Measurements from ENCODE around the gene TAS2R13.

Gene TAS2R13, protein sequence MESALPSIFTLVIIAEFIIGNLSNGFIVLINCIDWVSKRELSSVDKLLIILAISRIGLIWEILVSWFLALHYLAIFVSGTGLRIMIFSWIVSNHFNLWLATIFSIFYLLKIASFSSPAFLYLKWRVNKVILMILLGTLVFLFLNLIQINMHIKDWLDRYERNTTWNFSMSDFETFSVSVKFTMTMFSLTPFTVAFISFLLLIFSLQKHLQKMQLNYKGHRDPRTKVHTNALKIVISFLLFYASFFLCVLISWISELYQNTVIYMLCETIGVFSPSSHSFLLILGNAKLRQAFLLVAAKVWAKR
- long read RNA-seq, donor 1 = 0 reads
- long read RNA-seq, donor 2 = 0 reads
- long read RNA-seq, donor 3 = 0 reads
- long read RNA-seq, donor 4 = 0 reads
- long read RNA-seq, donor 5 = 0 reads
- long read RNA-seq, donor 6 = 0 reads
- long read RNA-seq, donor 7 = 0 reads
- long read RNA-seq, donor 8 = 0 reads

DNA sequence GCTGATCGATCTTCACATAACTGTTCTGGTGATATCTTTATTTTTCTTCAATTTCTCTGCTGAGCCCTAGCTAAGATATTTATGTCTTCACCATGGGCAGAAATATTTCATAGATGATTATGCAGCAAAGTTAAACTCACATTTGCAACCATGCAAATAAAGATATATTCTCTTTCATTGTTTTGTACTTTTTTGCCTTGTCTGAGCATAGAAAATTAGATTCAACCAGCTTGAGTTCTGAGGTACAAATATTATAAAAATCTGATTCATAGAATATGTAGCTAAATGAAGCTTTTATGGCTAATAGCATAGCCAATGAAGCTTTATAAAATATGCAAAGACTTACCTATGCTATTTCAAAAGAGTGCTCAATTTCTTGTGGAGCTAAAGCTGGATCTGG, at the start of gene TAS2R13:
TSS of gene TAS2R13 (minus strand) at position 101 of the 400 bp plus-strand sequence. CDS start 264 bp downstream, outside the sequence.
- DNase-seq = no peak

DNA sequence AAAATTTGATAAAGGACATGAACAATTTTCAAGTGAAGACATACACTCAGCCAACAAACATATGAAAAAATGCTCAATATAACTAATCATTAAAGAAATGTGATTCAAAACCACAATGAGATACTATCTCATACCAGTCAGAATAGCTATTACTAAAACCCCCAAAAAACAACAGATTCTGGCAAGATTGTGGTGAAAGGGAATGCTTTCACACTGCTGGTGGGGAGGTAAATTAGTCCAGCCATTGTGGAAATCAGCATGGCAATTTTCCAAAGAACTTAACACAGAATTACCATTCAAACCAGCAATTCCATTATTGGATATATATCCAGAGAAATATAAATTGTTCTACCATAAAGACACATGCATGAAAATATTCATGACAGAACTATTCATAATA, 48.4 kb upstream of the TAS2R13 start:
- no peak for DNase-seq

DNA sequence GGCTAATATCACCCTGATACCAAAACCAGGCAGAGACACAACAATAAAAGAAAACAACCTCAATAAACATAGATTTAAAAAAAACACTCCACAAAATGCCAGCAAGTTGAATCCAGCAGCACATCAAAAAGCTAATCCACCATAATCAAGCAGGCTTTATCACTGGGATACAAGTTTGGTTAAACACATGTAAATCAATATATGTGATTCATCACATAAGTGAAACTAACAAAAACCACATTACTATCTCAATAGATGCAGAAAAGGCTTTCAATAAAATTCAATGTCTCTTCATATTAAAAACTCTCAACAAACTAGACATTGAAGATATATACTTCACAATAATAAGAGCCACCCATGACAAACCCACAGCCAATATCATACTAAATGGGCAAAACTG, 46.7 kb upstream of the TAS2R13 start:
- DNase-seq = no peak

DNA sequence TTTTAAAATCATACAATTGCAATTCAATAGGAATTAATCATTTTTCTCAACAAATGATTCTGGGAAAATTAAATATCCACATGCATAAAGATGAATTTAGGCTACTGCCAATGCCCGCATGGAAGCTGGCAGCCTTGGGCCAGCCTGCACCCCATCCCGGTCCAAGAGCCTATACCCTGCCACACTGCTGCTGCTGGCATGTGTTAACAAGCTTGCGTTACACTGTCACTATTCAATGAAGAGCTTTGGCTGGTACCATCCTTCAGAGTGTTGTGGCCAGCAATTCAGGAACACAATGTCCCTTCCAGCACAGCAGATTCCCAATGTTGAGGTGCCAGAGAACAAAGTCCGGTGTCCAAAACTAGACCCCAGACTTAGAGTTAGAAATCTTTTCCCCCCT, 43.3 kb upstream of the TAS2R13 start:
- DNase-seq = no peak

DNA sequence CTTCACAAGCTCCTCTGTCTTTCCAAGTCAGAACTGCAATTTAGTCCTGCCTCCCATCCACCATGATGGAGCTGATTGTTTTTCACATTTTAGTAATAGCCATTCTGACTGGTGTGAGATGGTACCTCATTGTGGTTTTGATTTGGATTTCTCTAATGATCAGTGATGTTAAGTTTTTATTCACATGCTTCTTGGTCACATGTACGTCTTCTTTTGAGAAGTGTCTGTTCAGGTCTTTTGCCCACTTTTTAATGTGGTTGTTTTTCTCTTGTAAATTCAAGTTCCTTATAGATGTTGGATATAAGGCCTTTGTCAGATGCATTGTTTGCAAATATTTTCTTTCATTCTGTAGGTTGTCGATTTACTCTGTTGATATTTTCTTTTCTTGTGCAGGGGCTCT, 33.8 kb upstream of the TAS2R13 start:
- no peak for DNase-seq

DNA sequence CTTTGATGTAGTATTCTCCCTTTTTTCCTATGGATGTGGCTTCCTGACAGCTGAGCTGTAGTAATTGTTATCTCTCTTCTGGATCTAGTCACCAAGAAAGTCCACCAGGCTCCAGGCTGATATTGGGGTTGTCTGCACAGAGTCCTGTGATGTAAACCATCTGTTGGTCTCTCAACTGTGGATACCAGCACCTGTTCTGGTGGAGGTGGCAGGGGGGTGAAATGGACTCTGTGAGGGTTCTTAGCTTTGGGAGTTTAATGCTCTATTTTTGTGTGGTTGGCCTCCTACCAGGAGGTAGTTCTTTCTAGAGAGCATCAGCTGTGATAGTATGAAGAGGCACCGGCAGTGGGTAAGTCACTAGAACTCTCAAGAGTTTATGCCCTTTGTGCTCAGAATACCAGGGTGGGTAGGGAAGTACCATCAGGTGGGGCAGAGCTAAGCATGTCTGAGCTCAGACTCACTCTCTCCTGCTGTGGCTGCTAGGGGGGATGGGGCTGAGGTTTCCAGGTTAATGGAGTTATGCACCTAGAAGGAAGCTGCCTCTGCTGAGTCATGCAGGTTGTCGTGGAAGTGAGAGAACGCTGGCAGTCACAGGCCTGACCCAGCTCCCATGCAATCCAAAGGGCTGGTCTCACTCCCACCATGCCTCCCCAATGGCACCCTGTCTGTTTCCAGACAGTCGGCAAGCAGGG, 32.7 kb upstream of the TAS2R13 start:
- no peak for DNase-seq

DNA sequence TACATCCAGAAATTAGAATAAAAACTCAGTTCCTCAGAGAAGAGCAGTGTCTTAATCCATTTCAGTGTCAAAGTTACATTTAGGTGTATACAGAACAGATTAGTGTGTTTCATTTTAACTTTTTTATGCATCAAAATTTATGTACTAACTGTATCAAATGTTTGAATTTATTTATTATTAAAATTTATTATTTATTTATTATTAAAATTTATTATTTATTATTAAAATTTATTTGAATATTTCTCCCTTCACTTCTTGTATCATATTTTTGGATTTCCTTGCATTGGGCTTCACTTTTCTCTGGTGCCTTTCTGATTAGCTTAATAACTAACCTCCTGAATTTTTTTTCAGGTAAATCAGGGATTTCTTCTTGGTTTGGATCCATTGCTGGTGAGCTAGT, 32.0 kb upstream of the TAS2R13 start:
- no peak for DNase-seq

DNA sequence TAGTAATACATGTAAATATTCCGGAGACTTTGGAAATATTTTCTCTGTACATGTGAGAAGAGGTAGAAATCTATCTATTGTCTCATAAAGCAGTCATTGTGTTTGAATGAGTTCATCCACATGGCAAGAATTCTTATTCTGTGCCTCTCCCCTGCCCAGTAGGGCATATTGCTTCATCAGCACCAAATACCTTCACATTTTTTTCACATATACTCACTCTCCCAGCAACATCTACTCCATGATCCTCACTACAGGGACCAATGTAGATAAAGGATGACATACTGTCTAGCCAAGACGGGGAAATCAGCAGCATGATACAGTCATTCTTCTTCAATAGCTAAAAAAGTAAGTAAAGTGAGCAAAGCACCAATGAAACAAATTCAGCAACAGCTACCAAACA, 31.0 kb upstream of the TAS2R13 start:
- DNase-seq = no peak

DNA sequence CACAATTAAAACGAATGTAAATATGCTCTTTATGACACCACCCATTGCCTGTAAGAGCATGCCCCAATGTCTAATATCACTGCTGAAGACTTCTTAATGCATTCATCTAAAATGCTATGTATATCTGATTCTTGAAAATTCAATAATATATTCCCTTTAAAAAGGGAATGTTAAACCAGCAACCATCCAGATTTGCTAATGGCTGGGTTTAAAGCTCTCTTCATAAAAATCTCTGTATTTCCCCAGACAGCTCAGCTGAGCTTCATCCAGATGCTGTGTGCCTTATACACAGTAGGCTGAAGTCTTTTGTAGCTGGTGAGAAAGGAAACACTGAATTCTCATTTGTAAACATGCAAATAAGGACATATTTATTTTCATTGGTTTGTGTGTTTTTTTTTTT, 29.8 kb upstream of the TAS2R13 start, which contains the start of gene TAS2R14:
TSS of gene TAS2R14 (minus strand) at position 101 of the 400 bp plus-strand sequence. CDS start at position 45, 56 bp downstream.
- no peak for DNase-seq

DNA sequence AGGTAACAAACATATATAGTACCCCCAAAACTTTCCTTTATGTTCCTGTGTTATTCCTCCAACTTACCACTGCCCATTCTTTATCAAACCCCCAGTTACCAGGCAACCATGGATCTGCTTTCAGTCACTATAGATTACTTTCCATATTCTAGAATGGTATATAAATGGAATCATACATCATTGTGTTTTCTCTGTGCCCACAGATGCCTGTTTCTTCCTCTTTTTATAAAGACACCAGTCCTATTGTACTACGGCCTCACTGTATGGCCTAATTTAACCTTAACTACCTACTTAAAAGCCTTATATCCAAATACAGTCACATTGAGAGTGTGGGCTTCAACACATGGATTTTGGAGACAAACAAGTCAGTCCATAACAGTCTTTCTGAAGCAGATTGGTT, 27.1 kb upstream of the TAS2R13 start:
- no peak for DNase-seq

DNA sequence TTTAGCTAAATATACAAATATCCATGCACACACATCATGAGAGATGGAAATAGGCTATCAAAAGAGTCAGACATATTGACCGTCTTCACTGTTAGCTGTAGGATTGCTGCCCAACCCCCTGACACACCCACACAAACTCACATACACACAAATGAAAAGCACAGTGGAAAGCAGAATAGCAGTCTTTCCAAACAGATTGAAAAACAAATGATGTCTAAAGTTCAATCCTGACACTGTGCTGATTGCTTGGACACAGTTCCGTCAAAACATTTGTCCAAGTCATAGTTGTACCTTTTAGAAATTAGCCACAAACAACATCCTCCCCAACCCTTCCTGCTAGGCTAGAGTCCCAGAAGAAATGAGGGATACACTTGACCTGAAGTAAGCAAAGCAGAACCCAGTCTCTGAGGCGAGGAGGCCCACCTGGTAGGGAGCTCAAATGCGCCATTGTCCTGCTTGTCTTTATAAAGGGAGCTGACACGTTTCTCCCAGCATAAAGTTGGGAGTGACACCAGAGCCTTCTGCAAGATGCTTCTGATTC, 19.5 kb upstream of the TAS2R13 start, which contains the start of gene PRH2:
TSS of gene PRH2 (plus strand) at position 491 of the 541 bp plus-strand sequence. CDS start at position 529, 38 bp downstream.
- DNase-seq = no peak

DNA sequence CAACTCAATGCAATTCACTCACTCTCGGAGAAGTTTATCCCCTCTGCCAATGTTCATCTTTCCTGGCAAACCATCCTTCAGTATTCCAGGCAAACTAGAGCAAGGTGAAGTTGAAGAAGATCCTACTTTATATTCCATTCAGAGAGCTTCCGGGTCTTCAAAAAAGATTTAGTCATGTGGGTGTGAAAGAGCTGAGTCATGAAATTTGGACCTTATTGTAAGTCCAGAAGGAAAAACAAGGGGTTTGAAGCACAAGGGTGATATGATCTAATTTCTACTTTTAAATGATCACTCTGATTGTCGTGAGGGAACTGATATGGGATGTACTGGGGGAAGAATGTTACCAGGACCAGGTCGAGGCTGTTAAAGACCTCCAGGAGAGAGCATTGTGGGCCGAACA, 16.9 kb upstream of the TAS2R13 start:
- DNase-seq = no peak

DNA sequence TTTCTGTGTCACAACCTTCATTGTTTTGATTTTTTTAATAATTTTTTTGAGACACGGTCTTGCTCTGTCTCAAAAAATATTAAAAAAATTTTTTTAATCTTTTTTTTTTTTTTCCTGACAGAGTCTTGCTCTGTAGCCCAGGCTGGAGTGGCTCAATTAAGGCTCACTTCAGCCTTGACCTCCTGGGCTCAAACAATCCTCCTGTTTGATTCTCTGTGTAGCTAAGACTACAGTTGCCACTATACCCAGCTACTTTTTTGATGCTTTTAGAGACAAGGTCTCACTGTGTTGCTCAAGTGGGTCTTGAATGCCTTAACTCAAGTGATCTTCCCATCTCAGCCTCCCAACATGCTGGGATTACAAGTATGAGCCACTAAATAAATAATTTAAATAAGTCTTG, 10.4 kb upstream of the TAS2R13 start:
- DNase-seq = no peak

DNA sequence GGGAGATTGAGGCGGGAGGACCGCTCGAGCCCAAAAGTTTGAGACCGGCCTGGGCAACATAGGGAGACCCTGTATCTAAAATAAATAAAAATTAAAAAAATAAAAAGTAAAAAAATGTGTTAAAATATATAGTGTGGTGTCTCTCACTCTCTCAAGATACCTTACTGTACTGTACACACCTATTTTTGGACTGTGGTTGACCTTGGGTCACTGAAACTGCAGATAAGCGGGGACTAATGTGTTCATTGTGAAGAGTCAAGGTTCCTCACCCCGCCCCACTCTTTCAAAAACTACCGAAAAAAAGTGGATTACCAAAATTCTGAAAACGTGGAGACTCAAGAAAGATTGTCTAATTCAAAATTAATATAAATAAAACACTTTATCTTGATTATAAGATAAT, 1.0 kb upstream of the TAS2R13 start:
- DNase-seq = no peak

DNA sequence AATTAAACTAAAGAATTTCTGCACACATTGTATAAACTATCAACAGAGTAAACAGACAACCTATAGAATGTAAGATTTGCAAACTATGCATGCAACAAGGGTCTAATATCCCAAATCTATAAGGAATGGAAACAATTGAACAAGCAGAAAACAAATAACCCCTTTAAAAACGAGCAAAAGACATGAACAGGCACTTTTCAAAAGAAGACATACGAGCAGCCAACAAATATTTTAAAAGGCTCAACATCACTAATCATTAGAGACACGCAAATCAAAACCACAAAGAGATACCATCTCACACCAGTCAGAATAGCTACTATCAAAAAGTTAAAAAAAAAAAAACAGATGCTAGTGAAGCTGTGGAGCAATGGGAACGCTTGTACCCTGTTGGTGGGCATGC, 4.7 kb downstream of the TAS2R13 start:
- DNase-seq = no peak

DNA sequence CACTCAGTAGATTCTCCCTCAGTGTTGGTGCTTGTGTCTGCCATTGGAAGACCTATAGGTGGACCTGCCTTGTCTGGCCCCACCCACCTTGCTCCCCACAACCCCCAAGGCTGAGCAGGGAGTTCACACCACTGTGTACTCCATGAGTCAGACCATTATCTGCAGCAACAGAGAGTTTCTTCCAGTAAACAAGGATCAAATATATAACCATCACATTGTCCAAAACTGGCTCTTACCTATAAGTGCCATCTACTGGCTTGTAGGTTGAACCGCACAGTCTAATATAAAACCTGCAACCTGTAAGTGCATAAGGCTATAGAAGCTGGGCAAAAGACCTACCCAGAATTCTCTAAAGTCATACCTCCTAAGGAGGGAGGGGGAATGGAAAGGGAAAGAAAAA, 7.9 kb downstream of the TAS2R13 start:
- DNase-seq = no peak

DNA sequence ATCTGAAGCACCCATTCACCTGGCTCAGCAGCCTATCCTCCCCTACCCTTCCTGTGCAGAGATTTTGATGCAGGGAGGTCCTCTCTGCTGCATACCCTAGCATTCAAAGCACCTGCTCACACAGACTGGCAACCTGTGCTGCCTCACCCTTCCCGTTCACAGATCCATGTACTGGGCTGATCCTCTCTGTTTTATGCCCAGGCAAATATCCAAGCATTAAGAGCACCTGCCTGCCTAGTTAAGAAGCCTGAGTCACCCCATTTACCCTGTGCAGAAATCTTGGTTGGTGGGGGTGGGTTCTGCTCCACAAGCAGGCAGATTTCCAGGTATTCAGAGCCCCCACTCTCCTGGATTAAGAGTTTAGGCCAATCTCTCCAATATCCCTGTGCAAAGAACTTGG, 8.4 kb downstream of the TAS2R13 start:
- DNase-seq = no peak

DNA sequence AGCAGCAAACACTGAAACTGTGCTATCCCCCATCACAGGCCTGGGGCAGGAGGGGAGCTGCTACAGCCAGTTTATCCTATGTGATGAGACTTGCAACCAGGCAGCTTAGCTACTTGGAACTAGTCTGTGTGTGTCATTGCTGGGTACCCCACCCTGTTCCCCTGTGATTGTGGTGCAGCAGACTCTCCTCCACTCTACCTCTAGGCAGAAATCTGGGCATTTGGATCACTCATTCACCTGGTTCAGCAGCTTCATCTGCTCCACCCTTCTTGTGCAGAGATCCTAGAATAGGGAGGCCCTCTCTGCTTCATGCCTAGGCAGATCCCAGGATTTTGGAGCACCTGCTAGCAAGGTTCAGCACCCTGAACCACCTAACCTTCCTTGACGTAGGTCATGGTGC, 8.8 kb downstream of the TAS2R13 start:
- DNase-seq = no peak

DNA sequence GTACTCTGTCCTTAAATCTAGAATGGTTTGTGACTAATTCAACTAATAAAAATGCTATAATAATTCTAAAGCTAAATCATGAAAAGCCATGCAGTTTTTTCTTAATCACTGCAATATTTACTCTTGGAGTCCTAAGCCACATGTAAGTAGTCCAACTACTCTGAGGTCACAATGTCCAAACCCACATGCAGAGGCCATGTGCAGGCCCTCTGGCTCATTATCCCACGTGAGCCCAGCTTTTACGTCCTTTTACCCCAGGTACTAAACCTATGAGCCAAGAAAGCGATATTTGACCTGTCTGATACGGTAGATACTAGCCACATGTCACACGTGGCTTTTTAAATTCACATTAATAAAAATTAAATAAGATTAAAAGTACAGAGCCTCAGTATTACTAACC, 12.5 kb downstream of the TAS2R13 start:
- DNase-seq = no peak

DNA sequence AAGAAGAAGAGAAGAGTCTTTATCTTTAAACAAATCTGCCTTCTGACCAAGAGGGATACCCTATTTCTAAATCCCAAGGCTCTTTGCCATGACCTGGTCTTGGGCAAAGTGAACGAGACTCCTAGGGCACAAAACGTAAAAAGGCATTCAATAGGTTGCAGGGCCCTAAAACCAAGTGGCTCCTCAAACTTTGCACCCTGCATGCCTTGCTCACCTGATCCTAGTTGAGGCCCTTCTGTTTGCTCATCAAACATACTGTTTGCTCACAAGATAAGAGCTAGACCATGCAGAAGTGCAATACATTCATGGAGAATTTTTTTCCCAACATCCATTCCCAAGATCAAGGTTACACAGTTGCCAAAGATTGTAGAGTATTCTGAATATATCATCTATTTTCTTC, 17.4 kb downstream of the TAS2R13 start:
- no peak for DNase-seq

DNA sequence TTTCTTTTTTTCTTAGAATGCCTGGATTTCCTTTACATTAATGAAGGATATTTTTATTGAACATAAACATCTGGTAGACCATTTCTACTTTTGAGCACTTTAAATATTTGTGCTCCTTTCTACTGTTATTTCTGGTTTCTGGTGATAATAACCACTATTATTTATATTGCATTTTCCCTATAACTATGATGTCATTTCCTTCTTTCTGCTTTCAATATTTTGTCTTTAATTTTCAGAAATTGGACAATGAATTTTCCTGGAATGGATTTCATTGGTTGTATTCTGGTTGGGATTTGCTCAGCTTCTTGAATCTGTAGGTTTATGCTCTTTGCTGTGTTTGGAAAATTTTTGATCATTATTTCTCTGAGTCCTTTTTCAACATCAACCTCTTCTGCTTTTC, 20.1 kb downstream of the TAS2R13 start:
- no peak for DNase-seq

DNA sequence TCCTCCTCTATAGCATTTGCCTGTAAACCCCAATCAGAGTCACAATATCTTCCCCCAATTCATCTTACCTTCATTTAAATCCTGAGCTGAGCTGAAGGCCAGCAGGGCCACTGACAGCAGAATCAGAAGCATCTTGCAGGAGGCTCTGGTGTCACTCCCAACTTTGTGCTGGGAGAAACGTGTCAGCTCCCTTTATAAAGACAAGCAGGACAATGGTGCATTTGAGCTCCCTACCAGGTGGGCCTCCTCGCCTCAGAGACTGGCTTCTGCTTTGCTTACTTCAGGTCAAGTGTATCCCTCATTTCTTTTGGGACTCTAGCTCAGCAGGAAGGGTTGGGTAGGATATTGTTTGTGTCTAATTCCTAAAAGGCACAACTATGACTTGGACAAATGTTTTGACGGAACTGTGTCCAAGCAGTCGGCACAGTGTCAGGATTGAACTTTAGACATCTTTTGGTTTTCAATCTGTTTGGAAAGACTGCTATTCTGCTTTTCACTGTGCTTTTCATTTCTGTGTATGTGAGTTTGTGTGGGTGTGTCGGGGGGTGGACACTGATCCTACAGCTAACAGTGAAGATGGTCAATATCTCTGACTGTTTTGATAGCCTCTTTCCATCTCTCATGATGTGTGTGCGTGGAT, 25.2 kb downstream of the TAS2R13 start, which contains the start of gene PRH1:
TSS of gene PRH1 (minus strand) at position 170 of the 640 bp plus-strand sequence. CDS start at position 132, 38 bp downstream.
- DNase-seq = no peak

DNA sequence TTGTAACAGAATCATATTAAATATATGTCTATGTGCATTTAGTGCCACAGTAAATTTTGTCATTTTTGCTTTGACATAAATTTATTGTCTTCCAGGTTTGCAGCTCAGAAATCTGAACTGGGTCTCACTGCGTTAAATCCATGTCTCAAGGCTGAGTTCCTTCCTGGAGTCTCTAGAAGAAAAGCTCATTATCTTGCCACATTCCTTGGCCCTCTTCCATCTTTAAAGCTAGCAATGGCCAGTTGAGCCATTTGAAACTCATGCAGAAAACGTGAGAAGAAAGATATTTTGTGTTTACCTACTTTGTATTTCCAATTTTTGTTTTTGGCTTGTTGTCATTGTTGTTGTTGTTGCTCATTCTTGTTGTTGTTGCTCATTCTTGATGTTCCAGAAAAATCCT, 36.0 kb downstream of the TAS2R13 start:
- no peak for DNase-seq

Measured in right kidney (tissue), 9 donors.